AG04449 (cell line): ENCODE data around the gene RELL1.

Experiments
- CTCF ChIA-PET: fragments of 350-600 bp; formaldehyde crosslinking; extraction: SDS; loops from one replicate; lab custom pipeline; 2021; ENCODE audit warnings: antibody characterized with exemption; lab: Yijun Ruan, JAX
- POLR2A ChIA-PET: fragments of 400-600, 350-600 bp; formaldehyde crosslinking; extraction: SDS; loops from one replicate; lab custom pipeline; 2020; ENCODE audit warnings: antibody characterized with exemption, inconsistent platforms; lab: Yijun Ruan, JAX
- DNase-seq: peaks from one replicate; pipeline ENCODE4 v3.0.0-alpha.2; 2010; ENCODE audit warnings: low read depth, low spot score
- H3K4me3 ChIP-seq: 2 replicates; pipeline ENCODE4 v1.5.1; 2011; ENCODE audit warnings: low read depth, mild to moderate bottlenecking, control low read depth, low read length
- TF ChIP-seq, protein P1 (sequence below): IDR thresholded peaks from one replicate; pipeline ENCODE4 v1.5.1; 2011; ENCODE audit warnings: mild to moderate bottlenecking, moderate library complexity, low read length, control low read depth, inconsistent platforms; ENCODE audit not compliant: insufficient read depth; ENCODE audit errors: missing control alignments

RELL1 gene

DNA sequence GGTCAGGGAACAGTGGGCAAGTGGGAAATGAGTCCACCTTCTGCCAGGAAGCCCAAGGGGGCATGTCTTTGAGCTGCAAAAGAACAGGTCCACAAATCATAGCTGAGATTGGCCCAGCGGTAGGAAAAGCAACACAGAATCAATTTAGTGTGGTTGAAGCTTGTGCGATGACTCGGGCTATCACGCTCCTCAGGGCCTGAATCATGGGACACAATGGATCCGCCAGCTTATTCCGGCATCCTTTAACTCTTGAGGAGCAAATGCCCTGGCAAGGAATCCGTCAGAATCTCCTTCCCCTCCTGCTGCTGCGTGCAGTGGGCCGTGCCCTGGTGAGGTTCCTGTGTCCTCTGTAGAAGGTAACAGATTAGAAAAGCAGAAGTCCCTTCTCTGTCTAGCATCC, 98.0 kb downstream of the RELL1 start:
- TF ChIP-seq, protein P1, sequence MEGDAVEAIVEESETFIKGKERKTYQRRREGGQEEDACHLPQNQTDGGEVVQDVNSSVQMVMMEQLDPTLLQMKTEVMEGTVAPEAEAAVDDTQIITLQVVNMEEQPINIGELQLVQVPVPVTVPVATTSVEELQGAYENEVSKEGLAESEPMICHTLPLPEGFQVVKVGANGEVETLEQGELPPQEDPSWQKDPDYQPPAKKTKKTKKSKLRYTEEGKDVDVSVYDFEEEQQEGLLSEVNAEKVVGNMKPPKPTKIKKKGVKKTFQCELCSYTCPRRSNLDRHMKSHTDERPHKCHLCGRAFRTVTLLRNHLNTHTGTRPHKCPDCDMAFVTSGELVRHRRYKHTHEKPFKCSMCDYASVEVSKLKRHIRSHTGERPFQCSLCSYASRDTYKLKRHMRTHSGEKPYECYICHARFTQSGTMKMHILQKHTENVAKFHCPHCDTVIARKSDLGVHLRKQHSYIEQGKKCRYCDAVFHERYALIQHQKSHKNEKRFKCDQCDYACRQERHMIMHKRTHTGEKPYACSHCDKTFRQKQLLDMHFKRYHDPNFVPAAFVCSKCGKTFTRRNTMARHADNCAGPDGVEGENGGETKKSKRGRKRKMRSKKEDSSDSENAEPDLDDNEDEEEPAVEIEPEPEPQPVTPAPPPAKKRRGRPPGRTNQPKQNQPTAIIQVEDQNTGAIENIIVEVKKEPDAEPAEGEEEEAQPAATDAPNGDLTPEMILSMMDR, result no peak
- no peak for DNase-seq
- POLR2A ChIA-PET, result no interaction called here
- CTCF ChIA-PET, result no interaction called here
- no peak overlapping the region for H3K4me3 ChIP-seq

GRCh38 chr4:37586194-37586593, 100.0 kb downstream of the RELL1 start:
- no peak for DNase-seq
- POLR2A ChIA-PET, result no interaction called here
- CTCF ChIA-PET, result no interaction called here
- TF ChIP-seq, protein P1, result no peak
- no peak overlapping the region for H3K4me3 ChIP-seq

DNA sequence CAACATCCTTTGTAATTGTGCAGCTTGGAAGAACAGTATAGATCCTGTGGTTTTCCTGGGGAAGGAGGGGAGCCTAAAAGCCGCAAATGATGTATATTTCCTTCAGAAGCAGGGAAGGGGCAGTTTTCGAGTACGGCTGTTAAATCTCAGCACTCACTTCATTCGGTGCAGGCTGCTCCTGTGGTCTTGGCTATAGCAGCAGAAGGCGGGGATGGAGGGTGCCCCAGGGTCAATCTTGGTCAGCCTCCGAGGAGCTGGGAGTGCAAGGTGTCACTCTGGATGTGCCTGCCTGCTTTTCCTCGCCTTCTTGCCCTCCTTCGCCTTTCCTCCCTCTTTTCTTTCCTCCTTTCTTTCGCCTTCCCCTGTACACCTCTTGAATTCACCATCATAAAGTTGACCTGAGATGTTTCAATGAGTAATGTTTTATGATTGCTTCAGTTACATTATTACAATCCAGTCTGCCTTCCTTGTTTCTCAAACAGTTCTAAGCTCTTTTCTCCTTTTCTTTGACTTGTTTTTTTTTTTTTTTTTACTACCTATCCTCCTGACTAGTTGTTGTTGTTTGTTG, 101.6 kb downstream of the RELL1 start:
- TF ChIP-seq, protein P1, result no peak
- CTCF ChIA-PET, result no interaction called here
- DNase-seq, result no peak
- POLR2A ChIA-PET, result no interaction called here
- H3K4me3 ChIP-seq, result no peak overlapping the region

DNA sequence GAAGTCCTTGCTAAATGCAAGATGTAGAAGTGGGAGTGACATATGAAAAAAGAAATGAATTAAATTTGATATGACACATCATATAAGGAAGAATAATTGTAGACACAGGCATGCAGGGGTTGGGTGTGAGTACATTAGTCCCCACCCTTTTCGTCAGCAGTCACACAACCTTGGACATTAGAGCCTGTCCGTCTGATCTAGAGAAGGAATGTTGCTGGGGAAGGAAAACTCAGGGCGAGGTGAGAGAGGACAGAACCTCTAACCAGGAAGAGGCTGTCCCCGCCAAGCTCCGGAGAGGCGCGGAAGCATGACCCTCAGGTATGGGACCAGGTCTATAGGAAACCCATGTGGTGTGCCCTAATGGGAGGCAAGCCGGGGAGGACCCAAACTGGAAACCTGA, 102.1 kb downstream of the RELL1 start:
- no peak overlapping the region for H3K4me3 ChIP-seq
- DNase-seq, result no peak
- POLR2A ChIA-PET, result no interaction called here
- CTCF ChIA-PET, result no interaction called here
- TF ChIP-seq, protein P1, result no peak

- no peak for DNase-seq
- TF ChIP-seq, protein P1, result no peak
- no peak overlapping the region for H3K4me3 ChIP-seq
- ChIA-PET CTCF (no interaction called here), POLR2A (no interaction called here)
Observed at GRCh38 chr4:37573566-37573965, 112.6 kb downstream of the RELL1 start.

DNA sequence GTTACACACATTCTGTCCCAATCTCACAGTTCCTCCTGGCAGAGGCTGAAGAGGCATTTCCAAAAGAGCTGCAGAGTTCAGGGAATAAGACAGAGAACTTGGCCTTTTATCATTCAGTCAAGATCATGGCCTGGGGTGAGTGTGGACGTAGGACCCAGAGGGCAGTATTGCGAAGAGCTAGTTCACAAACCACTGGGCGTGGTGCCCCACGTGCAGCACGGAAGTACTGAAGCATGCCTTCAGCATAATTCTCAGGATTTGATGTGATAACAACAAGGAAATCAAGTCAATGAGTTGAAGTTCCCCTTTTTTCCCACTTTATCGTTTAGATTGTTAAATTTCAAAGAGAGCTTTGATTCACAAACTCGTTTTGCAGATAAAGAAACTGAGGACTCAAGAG, 117.7 kb downstream of the RELL1 start:
- no peak overlapping the region for H3K4me3 ChIP-seq
- no peak for DNase-seq
- ChIA-PET CTCF (interaction anchor here (1.0 to 1.6 kb wide), 4 partner anchors 12 to 228 kb away, joined by 3 to 6 read pairs (median 4); no protein-coding TSS in a partner anchor), POLR2A (no interaction called here)
- TF ChIP-seq, protein P1, result no peak
